H9 (cell line): ENCODE results near the gene RBM18. TPM values are rescaled to one million over a fixed set of nuclear protein-coding genes. Genes with fewer than 3 reads are reported as not detected.

Experiments used
- DNase-seq: peaks from one replicate; pipeline ENCODE4 v3.0.0-alpha.2; 2017
- H2AFZ ChIP-seq: one replicate; pipeline ENCODE4 v1.6.1; 2013; ENCODE audit warnings: mild to moderate bottlenecking, low read length, control low read depth, moderate library complexity
- H2AK5ac ChIP-seq: 2 replicates; pipeline ENCODE4 v1.6.1; 2013; ENCODE audit warnings: low read length, control low read depth, mixed read lengths; ENCODE audit not compliant: insufficient read length
- H2BK120ac ChIP-seq: one replicate; pipeline ENCODE4 v1.6.1; 2013; ENCODE audit warnings: low read depth, mild to moderate bottlenecking, low read length, control low read depth, inconsistent platforms; ENCODE audit not compliant: poor library complexity, severe bottlenecking
- H2BK12ac ChIP-seq: 2 replicates; pipeline ENCODE4 v1.6.1; 2013; ENCODE audit warnings: low read length, control low read depth, mixed read lengths, low read depth; ENCODE audit not compliant: insufficient read length
- H2BK15ac ChIP-seq: 2 replicates; pipeline ENCODE4 v1.6.1; 2013; ENCODE audit warnings: low read depth, low read length, control low read depth
- H2BK20ac ChIP-seq: one replicate; pipeline ENCODE4 v1.6.1; 2013; ENCODE audit warnings: low read depth, mild to moderate bottlenecking, low read length, control low read depth, inconsistent platforms; ENCODE audit not compliant: poor library complexity, severe bottlenecking
- H2BK5ac ChIP-seq: 2 replicates; pipeline ENCODE4 v1.6.1; 2013; ENCODE audit warnings: low read length, control low read depth, mixed read lengths; ENCODE audit not compliant: insufficient read length
- H3K14ac ChIP-seq: 2 replicates; pipeline ENCODE4 v1.6.1; 2013; ENCODE audit warnings: low read length, control low read depth; ENCODE audit not compliant: insufficient read depth
- H3K18ac ChIP-seq: 2 replicates; pipeline ENCODE4 v1.6.1; 2013; ENCODE audit warnings: low read depth, mild to moderate bottlenecking, mixed read lengths, low read length, control low read depth; ENCODE audit not compliant: insufficient read length
- H3K23ac ChIP-seq: 2 replicates; pipeline ENCODE4 v1.6.1; 2013; ENCODE audit warnings: low read length, control low read depth, mixed read lengths, low read depth; ENCODE audit not compliant: insufficient read length
- H3K23me2 ChIP-seq: 2 replicates; pipeline ENCODE4 v1.6.1; 2013; ENCODE audit warnings: low read depth, mild to moderate bottlenecking, mixed read lengths, low read length, control low read depth; ENCODE audit not compliant: insufficient read length, poor library complexity, severe bottlenecking
- H3K27ac ChIP-seq: 2 replicates; pipeline ENCODE4 v1.5.1; 2013; ENCODE audit warnings: low read length, control low read depth, mixed read lengths, low read depth; ENCODE audit not compliant: insufficient read length
- H3K27me3 ChIP-seq: 2 replicates; pipeline ENCODE4 v1.6.1; 2013; ENCODE audit warnings: low read length, control low read depth, inconsistent platforms; ENCODE audit not compliant: insufficient read depth
- H3K4ac ChIP-seq: 2 replicates; pipeline ENCODE4 v1.6.1; 2013; ENCODE audit warnings: low read depth, mild to moderate bottlenecking, control low read depth, inconsistent platforms, low read length, moderate library complexity
- H3K4me1 ChIP-seq: 2 replicates; pipeline ENCODE4 v1.6.1; 2013; ENCODE audit warnings: low read length, control low read depth, inconsistent platforms; ENCODE audit not compliant: insufficient read depth
- H3K4me2 ChIP-seq: 2 replicates; pipeline ENCODE4 v1.6.1; 2013; ENCODE audit warnings: low read length, control low read depth, mixed read lengths; ENCODE audit not compliant: insufficient read length, insufficient read depth
- H3K56ac ChIP-seq: 2 replicates; pipeline ENCODE4 v1.6.1; 2013; ENCODE audit warnings: low read depth, mild to moderate bottlenecking, mixed read lengths, low read length, control low read depth; ENCODE audit not compliant: insufficient read length
- H3K79me1 ChIP-seq: 2 replicates; pipeline ENCODE4 v1.6.1; 2013; ENCODE audit warnings: low read depth, mild to moderate bottlenecking, moderate library complexity, low read length, control low read depth, inconsistent platforms; ENCODE audit not compliant: insufficient read depth, poor library complexity, severe bottlenecking
- H3K79me2 ChIP-seq: 2 replicates; pipeline ENCODE4 v1.6.1; 2013; ENCODE audit warnings: low read length, control low read depth, inconsistent platforms; ENCODE audit not compliant: insufficient read depth
- H3K9ac ChIP-seq: 2 replicates; pipeline ENCODE4 v1.6.1; 2013; ENCODE audit warnings: low read length, control low read depth, mixed read lengths; ENCODE audit not compliant: insufficient read length; ENCODE audit errors: extremely low read depth
- H3K9me3 ChIP-seq: one replicate; pipeline ENCODE4 v1.6.1; 2013; ENCODE audit warnings: low read depth, low read length, inconsistent platforms; ENCODE audit not compliant: control insufficient read depth
- H3T11ph ChIP-seq: one replicate; pipeline ENCODE4 v1.6.1; 2013; ENCODE audit warnings: mild to moderate bottlenecking, low read length, control low read depth, inconsistent platforms
- H4K20me1 ChIP-seq: one replicate; pipeline ENCODE4 v1.6.1; 2013; ENCODE audit not compliant: control insufficient read depth, insufficient read length, insufficient read depth
- H4K5ac ChIP-seq: 2 replicates; pipeline ENCODE4 v1.6.1; 2013; ENCODE audit warnings: low read depth, mild to moderate bottlenecking, mixed read lengths, low read length, control low read depth; ENCODE audit not compliant: insufficient read length
- H4K8ac ChIP-seq: replicated peaks from 2 replicates; pipeline ENCODE4 v1.6.1; 2013; ENCODE audit warnings: low read length, control low read depth, mixed read lengths, low read depth; ENCODE audit not compliant: insufficient read length
- H4K91ac ChIP-seq: 2 replicates; pipeline ENCODE4 v1.6.1; 2013; ENCODE audit warnings: low read depth, mild to moderate bottlenecking, moderate library complexity, mixed read lengths, low read length, control low read depth; ENCODE audit not compliant: insufficient read length
- H3K27ac Mint-ChIP-seq, 3 experiments: 2 replicates in 2 of 3; 3 replicates in 1 of 3; pipeline ENCODE4 v1.8.0; 2020 to 2021; ENCODE audit warnings: mixed read lengths in 3 of 3, mild to moderate bottlenecking in 1 of 3, moderate library complexity in 1 of 3
- H3K27me3 Mint-ChIP-seq: 2 replicates; pipeline ENCODE4 v1.8.0; 2021; ENCODE audit warnings: low read depth, mild to moderate bottlenecking, moderate library complexity, mixed read lengths
- H3K36me3 Mint-ChIP-seq, 3 experiments: 2 replicates in 2 of 3; 3 replicates in 1 of 3; pipeline ENCODE4 v1.8.0; 2020 to 2021; ENCODE audit warnings: low read depth in 3 of 3, mixed read lengths in 3 of 3; ENCODE audit not compliant: insufficient read depth in 1 of 3
- H3K4me1 Mint-ChIP-seq, 2 experiments: 2 replicates each; pipeline ENCODE4 v1.8.0; 2020; ENCODE audit warnings: mixed read lengths in 2 of 2
- H3K4me3 Mint-ChIP-seq, 2 experiments: 2 replicates in 1 of 2; 3 replicates in 1 of 2; pipeline ENCODE4 v1.8.0; 2020 to 2021; ENCODE audit warnings: mild to moderate bottlenecking in 2 of 2, mixed read lengths in 2 of 2, moderate library complexity in 1 of 2
- H3K9me3 Mint-ChIP-seq, 2 experiments: 2 replicates in 1 of 2; 3 replicates in 1 of 2; pipeline ENCODE4 v1.8.0; 2020; ENCODE audit warnings: mild to moderate bottlenecking in 2 of 2, mixed read lengths in 2 of 2, moderate library complexity in 1 of 2
- CTCF ChIP-seq: fragments of 200-600 bp; sonication (generic); conservative IDR thresholded peaks from 3 replicates; pipeline ENCODE4 v1.8.0; 2021; ENCODE audit warnings: antibody characterized with exemption, mild to moderate bottlenecking
- WGBS: extraction: QIAGEN DNeasy Blood & Tissue Kit; methylation state at CpG from one replicate; pipeline ENCODE4 v1.1.7; 2013; ENCODE audit warnings: missing lambda C conversion rate, low lambda C conversion rate, mixed read lengths; ENCODE audit not compliant: insufficient read length; ENCODE audit errors: extremely low coverage; 5-methylcytosine and 5-hydroxymethylcytosine counted together
- total RNA-seq: library from RNA; stranded (reverse); gene quantifications from 2 replicates; pipeline ENCODE4 v1.2.1, GENCODE V29; 2021

RBM18 gene
- total RNA-seq, 1 experiment from 2014 or later = 18.9 TPM

GRCh38 chr9:122277285-122277897, 12.8 kb upstream of the RBM18 start:
- no peak overlapping the region for H3K27ac Mint-ChIP-seq
- Histone ChIP-seq H2AK5ac (no peak overlapping the region), H3K27ac (no peak overlapping the region), H4K5ac (no peak overlapping the region), H3K79me1 (no peaks in the 10 kb centered on the region), H3T11ph (no peak overlapping the region), H2BK15ac (no peak overlapping the region), H3K23ac (no peak overlapping the region), H3K56ac (no peak overlapping the region), H3K14ac (no peak overlapping the region), H3K9ac (no peak overlapping the region), H3K9me3 (no peaks in the 10 kb centered on the region), H4K91ac (no peak overlapping the region), H2BK20ac (no peak overlapping the region), H3K18ac (no peak overlapping the region), H3K4ac (no peak overlapping the region), H3K23me2 (no peaks in the 10 kb centered on the region), H2BK12ac (no peak overlapping the region), H4K8ac (no peak overlapping the region), H4K20me1 (no peaks in the 10 kb centered on the region), H3K4me1 (no peaks in the 10 kb centered on the region; the same call in 1 of the 2 replicates), H2AFZ (no peak overlapping the region), H3K4me2 (no peak overlapping the region), H2BK5ac (no peak overlapping the region), H3K79me2 (peaks cover 2% of the 10 kb centered on the region; the same call in 1 of the 2 replicates), H2BK120ac (no peak overlapping the region), H3K27me3 (no peaks in the 10 kb centered on the region)
- no peak for DNase-seq
- H3K36me3 Mint-ChIP-seq = peaks cover 45 to 56% (median 52%) of the 10 kb centered on the region in 3 experiments
- no peak overlapping the region for H3K4me3 Mint-ChIP-seq
- H3K4me1 Mint-ChIP-seq = peaks cover 5 to 13% of the 10 kb centered on the region in 2 experiments
- no peak for TF ChIP-seq CTCF
- H3K27me3 Mint-ChIP-seq = no peaks in the 10 kb centered on the region
- no CpG with 5 or more reads among the region's 10 CpGs for WGBS
- peaks cover 5 to 20% of the 10 kb centered on the region in 2 experiments; a peak in 4 of 5 replicates for H3K9me3 Mint-ChIP-seq
